Neuronal stem cell (in vitro differentiated cells): ENCODE results near the gene DCLK1.

Source experiments
- DNase-seq: peaks from one replicate; pipeline ENCODE4 v3.0.0-alpha.2; 2013; ENCODE audit warnings: low spot score
- H2AFZ ChIP-seq: one replicate; pipeline ENCODE4 v1.6.1; 2013; ENCODE audit warnings: mild to moderate bottlenecking, low read length, inconsistent platforms
- H2AK5ac ChIP-seq: 2 replicates; pipeline ENCODE4 v1.6.1; 2013; ENCODE audit warnings: low read depth, mild to moderate bottlenecking, inconsistent platforms, low read length, moderate library complexity, mixed read lengths
- H2BK120ac ChIP-seq: 2 replicates; pipeline ENCODE4 v1.6.1; 2013; ENCODE audit warnings: low read depth, mild to moderate bottlenecking, inconsistent platforms, low read length, moderate library complexity, mixed read lengths
- H2BK12ac ChIP-seq: one replicate; pipeline ENCODE4 v1.6.1; 2013; ENCODE audit warnings: low read length, inconsistent platforms
- H2BK15ac ChIP-seq: 2 replicates; pipeline ENCODE4 v1.6.1; 2013; ENCODE audit warnings: mild to moderate bottlenecking, low read length, inconsistent platforms, mixed read lengths
- H2BK5ac ChIP-seq: one replicate; pipeline ENCODE4 v1.6.1; 2013; ENCODE audit warnings: inconsistent platforms, mild to moderate bottlenecking, low read length, moderate library complexity
- H3K14ac ChIP-seq: one replicate; pipeline ENCODE4 v1.6.1; 2013; ENCODE audit warnings: low read length, inconsistent platforms
- H3K18ac ChIP-seq: 2 replicates; pipeline ENCODE4 v1.6.1; 2013; ENCODE audit warnings: low read length, inconsistent platforms
- H3K23ac ChIP-seq: 2 replicates; pipeline ENCODE4 v1.6.1; 2013; ENCODE audit warnings: low read depth, mild to moderate bottlenecking, mixed read lengths, low read length, inconsistent platforms; ENCODE audit not compliant: poor library complexity
- H3K27ac ChIP-seq: replicated peaks from 3 replicates; pipeline ENCODE4 v1.5.1; 2013; ENCODE audit warnings: low read length, inconsistent platforms
- H3K27me3 ChIP-seq, 3 experiments: 2 replicates each; pipeline ENCODE4 v1.6.1; 2013; ENCODE audit warnings: low read length in 3 of 3, mild to moderate bottlenecking in 2 of 3, inconsistent platforms in 1 of 3, low read depth in 1 of 3, mixed read lengths in 1 of 3, moderate library complexity in 1 of 3; ENCODE audit not compliant: control insufficient read depth in 3 of 3, insufficient read depth in 3 of 3
- H3K36me3 ChIP-seq, 2 donors: replicated peaks in 1 of 2; 2 replicates each; pipeline ENCODE4 v1.6.1; 2013; ENCODE audit warnings: low read length in 2 of 2; ENCODE audit not compliant: control insufficient read depth in 2 of 2, insufficient read depth in 2 of 2
- H3K4ac ChIP-seq: 2 replicates; pipeline ENCODE4 v1.6.1; 2013; ENCODE audit warnings: inconsistent platforms, mild to moderate bottlenecking, low read length, moderate library complexity
- H3K4me1 ChIP-seq, 2 donors: 1 replicate in 1 of 2; 2 replicates in 1 of 2; pipeline ENCODE4 v1.6.1; 2013; ENCODE audit warnings: low read length in 2 of 2, low read depth in 1 of 2; ENCODE audit not compliant: control insufficient read depth in 2 of 2, insufficient read depth in 1 of 2
- H3K4me2 ChIP-seq: one replicate; pipeline ENCODE4 v1.6.1; 2013; ENCODE audit warnings: mild to moderate bottlenecking, low read length, inconsistent platforms; ENCODE audit not compliant: insufficient read depth, poor library complexity, severe bottlenecking
- H3K4me3 ChIP-seq, 2 donors: 2 replicates each; pipeline ENCODE4 v1.5.1; 2013; ENCODE audit warnings: low read length in 2 of 2, mild to moderate bottlenecking in 2 of 2, inconsistent platforms in 1 of 2, moderate library complexity in 1 of 2
- H3K79me1 ChIP-seq: one replicate; pipeline ENCODE4 v1.6.1; 2013; ENCODE audit warnings: low read depth, mild to moderate bottlenecking, inconsistent platforms, low read length, moderate library complexity
- H3K9ac ChIP-seq: one replicate; pipeline ENCODE4 v1.6.1; 2013; ENCODE audit warnings: mild to moderate bottlenecking, low read depth, low read length, inconsistent platforms; ENCODE audit not compliant: poor library complexity
- H3K9me3 ChIP-seq, 2 donors: replicated peaks in 1 of 2; 2 replicates each; pipeline versions ENCODE3 to v1.6.1; 2013; ENCODE audit warnings: low read length in 2 of 2, mild to moderate bottlenecking in 2 of 2, inconsistent platforms in 1 of 2, low read depth in 1 of 2, mixed read lengths in 1 of 2, moderate library complexity in 1 of 2; ENCODE audit not compliant: control insufficient read depth in 2 of 2, insufficient read depth in 1 of 2
- H4K8ac ChIP-seq: one replicate; pipeline ENCODE4 v1.6.1; 2013; ENCODE audit warnings: low read depth, mild to moderate bottlenecking, inconsistent platforms, low read length, moderate library complexity
- H4K91ac ChIP-seq: one replicate; pipeline ENCODE4 v1.6.1; 2013; ENCODE audit warnings: low read length, low read depth, mild to moderate bottlenecking, inconsistent platforms; ENCODE audit not compliant: poor library complexity
- WGBS, 2 donors: extraction: QIAGEN DNeasy Blood & Tissue Kit; methylation state at CpG; one replicate each; pipeline ENCODE4 v1.1.7; 2013; ENCODE audit warnings: missing lambda C conversion rate in 2 of 2, mixed read lengths in 1 of 2; ENCODE audit not compliant: insufficient read length in 2 of 2, insufficient replicate concordance in 1 of 2; ENCODE audit errors: extremely low coverage in 2 of 2; 5-methylcytosine and 5-hydroxymethylcytosine counted together

The DCLK1 gene

DNA sequence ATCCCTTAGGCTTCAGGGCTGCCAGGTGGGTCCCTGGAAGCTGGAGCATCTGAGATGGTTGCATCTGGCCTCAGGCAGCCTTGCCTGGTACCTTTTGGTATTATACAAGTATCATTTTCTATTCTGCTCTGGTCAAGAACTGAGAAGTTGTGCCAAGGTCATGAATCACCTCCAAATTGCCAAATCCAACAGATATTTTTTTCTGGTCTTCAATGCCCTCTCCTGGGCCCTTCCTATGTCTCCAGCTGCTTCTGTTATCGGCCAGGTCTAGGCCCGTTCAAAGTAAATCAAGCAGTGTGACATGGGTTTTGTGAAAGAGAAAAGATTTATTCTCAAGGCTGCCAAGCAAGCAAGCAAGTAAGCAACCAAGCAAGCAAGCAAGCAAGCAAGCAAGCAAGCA is 383.6 kb downstream of the DCLK1 start:
- Histone ChIP-seq H3K27me3 (no peaks in the 10 kb centered on the region), H2BK12ac (no peak overlapping the region), H3K4me2 (no peak overlapping the region), H3K14ac (no peak overlapping the region), H2AFZ (no peak overlapping the region), H2BK5ac (no peak overlapping the region), H4K91ac (no peak overlapping the region), H3K27ac (no peak overlapping the region), H2AK5ac (no peak overlapping the region), H3K9me3 (peaks cover 0 to 4% of the 10 kb centered on the region in 2 donors), H3K4ac (no peak overlapping the region), H3K9ac (no peak overlapping the region), H3K79me1 (no peaks in the 10 kb centered on the region), H2BK120ac (no peak overlapping the region), H3K4me3 (no peak overlapping the region), H3K36me3 (no peaks in the 10 kb centered on the region), H3K18ac (peak overlapping the region; percentile 20), H4K8ac (no peak overlapping the region), H3K4me1 (peaks cover 0 to 2% of the 10 kb centered on the region in 2 donors), H3K23ac (no peak overlapping the region), H2BK15ac (no peak overlapping the region)
- no peak for DNase-seq
- WGBS, 2 donors, result no CpG with 5 or more reads among the region's 2 CpGs

- Histone ChIP-seq H3K27ac (no peak overlapping the region), H2BK5ac (no peak overlapping the region), H4K8ac (no peak overlapping the region), H4K91ac (no peak overlapping the region), H3K4me3 (no peak overlapping the region), H2AK5ac (no peak overlapping the region), H2BK15ac (no peak overlapping the region), H2BK12ac (no peak overlapping the region), H3K4me1 (peaks cover 0 to 2% of the 10 kb centered on the region in 2 donors), H3K79me1 (no peaks in the 10 kb centered on the region), H3K27me3 (no peaks in the 10 kb centered on the region), H2BK120ac (no peak overlapping the region), H3K14ac (no peak overlapping the region), H3K9ac (no peak overlapping the region), H3K9me3 (peaks cover 0 to 4% of the 10 kb centered on the region in 2 donors), H3K4ac (no peak overlapping the region), H3K36me3 (no peaks in the 10 kb centered on the region), H3K18ac (no peak overlapping the region), H2AFZ (no peak overlapping the region), H3K23ac (no peak overlapping the region), H3K4me2 (no peak overlapping the region)
- WGBS, 2 donors, result no CpG with 5 or more reads among the region's 9 CpGs
- no peak for DNase-seq
Observed at GRCh38 chr13:35744566-35745178, 386.5 kb downstream of the DCLK1 start.

DNA sequence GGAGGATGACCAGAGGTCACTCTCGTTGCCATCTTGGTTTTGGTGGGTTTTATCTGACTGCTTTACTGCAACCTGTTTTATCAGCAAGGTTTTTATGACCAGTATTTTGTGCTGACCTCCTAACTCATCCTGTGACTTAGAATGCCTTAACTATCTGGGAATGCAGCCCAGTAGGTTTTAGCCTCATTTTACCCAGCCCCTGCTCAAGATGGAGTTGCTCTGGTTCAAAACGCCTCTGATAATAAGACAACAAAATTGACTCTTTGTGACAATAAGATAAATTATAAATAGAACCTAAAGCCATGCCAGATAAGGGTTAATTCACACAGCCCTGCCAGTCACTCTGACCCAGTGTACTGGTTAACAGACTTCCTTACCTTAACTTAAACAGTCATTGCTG is 387.0 kb downstream of the DCLK1 start:
- Histone ChIP-seq H3K36me3 (no peaks in the 10 kb centered on the region), H3K4me2 (no peak overlapping the region)
- WGBS, 2 donors, result no CpG with 5 or more reads among the region's 2 CpGs

GRCh38 chr13:35743165-35743564 is 388.0 kb downstream of the DCLK1 start:
- Histone ChIP-seq H3K4me1 (peaks cover 0 to 2% of the 10 kb centered on the region in 2 donors), H2AK5ac (no peak overlapping the region), H3K9ac (no peak overlapping the region), H2BK12ac (no peak overlapping the region), H3K27me3 (no peaks in the 10 kb centered on the region), H3K14ac (no peak overlapping the region), H2BK5ac (no peak overlapping the region), H3K18ac (no peak overlapping the region), H3K79me1 (no peaks in the 10 kb centered on the region), H3K23ac (no peak overlapping the region), H3K4ac (no peak overlapping the region), H2AFZ (no peak overlapping the region), H4K8ac (no peak overlapping the region), H3K9me3 (peaks cover 0 to 4% of the 10 kb centered on the region in 2 donors), H4K91ac (no peak overlapping the region), H3K36me3 (no peaks in the 10 kb centered on the region), H2BK15ac (no peak overlapping the region), H3K4me2 (no peak overlapping the region), H2BK120ac (no peak overlapping the region), H3K4me3 (no peak overlapping the region), H3K27ac (no peak overlapping the region)
- no peak for DNase-seq
- WGBS, 2 donors, result no CpG with 5 or more reads among the region's 3 CpGs

More for the DNA sequence above, 387.0 kb downstream of the DCLK1 start:
- Histone ChIP-seq H3K23ac (no peak overlapping the region), H2BK12ac (no peak overlapping the region), H2AK5ac (no peak overlapping the region), H2BK5ac (no peak overlapping the region), H3K18ac (no peak overlapping the region), H3K4ac (no peak overlapping the region), H2AFZ (no peak overlapping the region), H3K4me3 (no peak overlapping the region), H3K27me3 (no peaks in the 10 kb centered on the region), H2BK120ac (no peak overlapping the region), H3K27ac (no peak overlapping the region), H4K91ac (no peak overlapping the region), H3K9me3 (peaks cover 0 to 4% of the 10 kb centered on the region in 2 donors), H2BK15ac (no peak overlapping the region), H3K9ac (no peak overlapping the region), H3K14ac (no peak overlapping the region), H3K4me1 (peaks cover 0 to 2% of the 10 kb centered on the region in 2 donors), H4K8ac (no peak overlapping the region), H3K79me1 (no peaks in the 10 kb centered on the region)
- no peak for DNase-seq
